Smooth muscle cell (in vitro differentiated cells): ENCODE measurements around the gene LY6G5B. TPM values are rescaled to one million over a fixed set of nuclear protein-coding genes. Genes with fewer than 3 reads are reported as not detected.

ENCODE experiments used
- DNase-seq: peaks from one replicate; lab custom pipeline; 2025; ENCODE audit not compliant: unreplicated experiment; lab: John Stamatoyannopoulos, UW
- H2AFZ ChIP-seq: fragments of 200-600 bp; sonication (generic); 2 replicates; pipeline ENCODE4 v1.6.0; 2016; ENCODE audit warnings: antibody characterized with exemption, low read depth, mild to moderate bottlenecking
- H3F3A ChIP-seq: fragments of 200-600 bp; sonication (generic); 2 replicates; pipeline ENCODE4 v1.6.0; 2017; ENCODE audit warnings: antibody characterized with exemption, low read depth
- H3K27ac ChIP-seq: fragments of 200-600 bp; sonication (generic); 2 replicates; pipeline ENCODE4 v1.5.1; 2016; ENCODE audit warnings: low read depth, mild to moderate bottlenecking
- H3K27me3 ChIP-seq: fragments of 200-600 bp; sonication (generic); 2 replicates; pipeline ENCODE4 v1.6.1; 2016; ENCODE audit warnings: low read depth, mild to moderate bottlenecking
- H3K36me3 ChIP-seq: fragments of 200-600 bp; sonication (generic); 2 replicates; pipeline ENCODE4 v1.5.1; 2016; ENCODE audit warnings: low read depth
- H3K4me1 ChIP-seq: fragments of 200-600 bp; sonication (generic); 2 replicates; pipeline ENCODE4 v1.5.1; 2016; ENCODE audit warnings: low read depth
- H3K4me2 ChIP-seq: fragments of 200-600 bp; sonication (generic); 2 replicates; pipeline ENCODE4 v1.6.0; 2016; ENCODE audit warnings: mild to moderate bottlenecking
- H3K4me3 ChIP-seq: fragments of 200-600 bp; sonication (generic); 2 replicates; pipeline ENCODE4 v1.5.1; 2016; ENCODE audit warnings: mild to moderate bottlenecking
- H3K79me2 ChIP-seq: fragments of 200-600 bp; sonication (generic); 2 replicates; pipeline ENCODE4 v1.6.0; 2016; ENCODE audit warnings: low read depth, mild to moderate bottlenecking
- H3K9ac ChIP-seq: fragments of 200-600 bp; sonication (generic); 2 replicates; pipeline ENCODE4 v1.6.0; 2016; ENCODE audit warnings: low read depth
- H3K9me3 ChIP-seq: fragments of 200-600 bp; sonication (generic); replicated peaks from 2 replicates; pipeline ENCODE4 v1.5.1; 2016; ENCODE audit warnings: low read depth
- H4K20me1 ChIP-seq: fragments of 200-600 bp; sonication (generic); 2 replicates; pipeline ENCODE4 v1.6.0; 2016; ENCODE audit warnings: low read depth
- WGBS: methylation state at CpG from one replicate; pipeline ENCODE4 v1.1.7; 2016; ENCODE audit warnings: low lambda C conversion rate; 5-methylcytosine and 5-hydroxymethylcytosine counted together
- polyA plus RNA-seq: library from polyadenylated mRNA; unstranded; fragments of >200 nt; fragmentation: Nextera tagmentation; extraction: Ambion mirVana; gene quantifications from 2 replicates; pipeline ENCODE4 v1.2.1, GENCODE V29; 2016
- total RNA-seq: library from RNA; depleted of rRNA; stranded (reverse); fragments of >200 nt; gene quantifications from 2 replicates; pipeline ENCODE4 v1.2.3, GENCODE V29; 2014
- TF ChIP-seq, protein P1 (sequence below): fragments of 200-600 bp; sonication (generic); IDR thresholded peaks from 2 replicates; pipeline ENCODE4 v1.5.1; 2017; ENCODE audit warnings: borderline replicate concordance, mild to moderate bottlenecking, antibody characterized with exemption; ENCODE audit not compliant: insufficient read depth, poor library complexity, severe bottlenecking

LY6G5B gene, protein sequence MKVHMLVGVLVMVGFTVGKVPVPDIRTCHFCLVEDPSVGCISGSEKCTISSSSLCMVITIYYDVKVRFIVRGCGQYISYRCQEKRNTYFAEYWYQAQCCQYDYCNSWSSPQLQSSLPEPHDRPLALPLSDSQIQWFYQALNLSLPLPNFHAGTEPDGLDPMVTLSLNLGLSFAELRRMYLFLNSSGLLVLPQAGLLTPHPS
- total RNA-seq = 1.5 and 7.5 TPM in 2 replicates
- 5.6 and 16.2 TPM in 2 replicates for polyA plus RNA-seq

- H3K79me2 ChIP-seq = peaks cover 29% of the 10 kb centered on the region
- H3K4me1 ChIP-seq = peaks cover 8% of the 10 kb centered on the region
- H3K4me3 ChIP-seq = no peak within 1 kb of the TSS
- H3K9me3 ChIP-seq = no peaks in the 10 kb centered on the region
- no peak within 1 kb of the TSS for H3K4me2 ChIP-seq
- no peaks in the 10 kb centered on the region for H3K36me3 ChIP-seq
- H3K27ac ChIP-seq = no peak within 1 kb of the TSS
- no peak within 1 kb of the TSS for H3K9ac ChIP-seq
- H2AFZ ChIP-seq = no peak within 1 kb of the TSS
- 94% methylated on average over 8 of the region's 8 CpGs for WGBS
- H4K20me1 ChIP-seq = peaks cover 3% of the 10 kb centered on the region
- TF ChIP-seq, protein P1, sequence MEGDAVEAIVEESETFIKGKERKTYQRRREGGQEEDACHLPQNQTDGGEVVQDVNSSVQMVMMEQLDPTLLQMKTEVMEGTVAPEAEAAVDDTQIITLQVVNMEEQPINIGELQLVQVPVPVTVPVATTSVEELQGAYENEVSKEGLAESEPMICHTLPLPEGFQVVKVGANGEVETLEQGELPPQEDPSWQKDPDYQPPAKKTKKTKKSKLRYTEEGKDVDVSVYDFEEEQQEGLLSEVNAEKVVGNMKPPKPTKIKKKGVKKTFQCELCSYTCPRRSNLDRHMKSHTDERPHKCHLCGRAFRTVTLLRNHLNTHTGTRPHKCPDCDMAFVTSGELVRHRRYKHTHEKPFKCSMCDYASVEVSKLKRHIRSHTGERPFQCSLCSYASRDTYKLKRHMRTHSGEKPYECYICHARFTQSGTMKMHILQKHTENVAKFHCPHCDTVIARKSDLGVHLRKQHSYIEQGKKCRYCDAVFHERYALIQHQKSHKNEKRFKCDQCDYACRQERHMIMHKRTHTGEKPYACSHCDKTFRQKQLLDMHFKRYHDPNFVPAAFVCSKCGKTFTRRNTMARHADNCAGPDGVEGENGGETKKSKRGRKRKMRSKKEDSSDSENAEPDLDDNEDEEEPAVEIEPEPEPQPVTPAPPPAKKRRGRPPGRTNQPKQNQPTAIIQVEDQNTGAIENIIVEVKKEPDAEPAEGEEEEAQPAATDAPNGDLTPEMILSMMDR = no peak
- no peaks in the 10 kb centered on the region for H3K27me3 ChIP-seq
- H3F3A ChIP-seq = peaks cover under 1% of the 10 kb centered on the region
- no peak for DNase-seq
Observed at GRCh38 chr6:31669676-31670075, at the start of gene LY6G5B. Gene LY6G5B, plus strand, starts transcription at chr6:31669976. Its CDS starts 975 bp downstream, at chr6:31670951.

DNA sequence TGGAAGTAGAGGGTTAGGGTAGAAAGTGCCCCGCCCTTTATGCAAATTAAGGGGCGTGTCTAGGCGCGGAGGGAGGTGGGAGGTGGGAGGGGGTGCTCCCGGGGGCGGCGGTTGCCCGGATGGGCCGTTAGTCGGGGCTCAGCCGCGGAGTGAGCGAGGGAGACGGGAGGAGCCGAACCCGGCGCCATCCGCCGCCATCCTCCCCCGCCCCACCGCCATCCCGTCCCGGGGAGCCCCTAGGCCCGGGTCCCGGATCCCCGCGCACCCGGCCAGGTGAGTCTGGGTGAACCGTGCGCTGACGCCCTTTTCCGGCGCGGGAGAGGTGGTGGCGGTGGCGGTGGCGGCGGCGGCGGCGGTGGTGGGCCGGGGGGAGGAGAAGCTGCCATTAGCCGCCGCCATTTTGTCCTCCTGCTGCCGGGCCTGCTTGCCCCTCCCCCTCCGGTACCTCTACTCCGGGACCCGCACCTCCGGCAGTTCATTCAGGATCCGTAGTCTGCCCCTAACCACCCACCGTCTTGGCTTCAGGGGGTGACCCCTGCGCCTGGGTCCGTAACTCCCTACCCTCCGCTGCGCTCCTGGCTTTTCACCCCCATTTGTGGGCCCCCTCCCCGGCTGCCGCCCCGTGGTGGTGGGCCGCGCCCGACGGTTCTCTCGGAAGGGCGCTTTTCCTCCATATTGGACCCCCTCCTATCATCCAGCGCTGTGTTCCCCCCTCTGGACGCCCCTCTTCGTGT, 49.0 kb upstream of the LY6G5B start, which contains the start of gene PRRC2A:
Gene PRRC2A (plus strand): TSS at position 130 of the 734 bp plus-strand sequence. CDS start 2,075 bp downstream, outside the sequence.
- WGBS = under 1% methylated on average over 29 of the region's 67 CpGs
- TF ChIP-seq, protein P1 = no peak

GRCh38 chr6:31621320-31621939, 48.3 kb upstream of the LY6G5B start:
- peak overlapping the region; percentile 85 for H3K4me3 ChIP-seq
- H3K9me3 ChIP-seq = no peaks in the 10 kb centered on the region
- H3K27ac ChIP-seq = peak overlapping the region; percentile 98
- H3F3A ChIP-seq = peaks cover 11% of the 10 kb centered on the region
- no peaks in the 10 kb centered on the region for H3K27me3 ChIP-seq
- peaks cover 53% of the 10 kb centered on the region for H4K20me1 ChIP-seq
- H3K9ac ChIP-seq = peak overlapping the region; percentile 93
- 2% methylated on average over 15 of the region's 15 CpGs for WGBS
- H3K36me3 ChIP-seq = peaks cover 9% of the 10 kb centered on the region
- peak overlapping the region; percentile 24 for H2AFZ ChIP-seq
- H3K4me1 ChIP-seq = peaks cover 13% of the 10 kb centered on the region
- H3K4me2 ChIP-seq = peak overlapping the region; percentile 97
- TF ChIP-seq, protein P1 = no peak
- DNase-seq = no peak
- H3K79me2 ChIP-seq = peaks cover 56% of the 10 kb centered on the region

More for the DNA sequence above, 49.0 kb upstream of the LY6G5B start, which contains the start of gene PRRC2A:
- Histone ChIP-seq H3K27ac (peak within 1 kb of the TSS; percentile 98), H2AFZ (peak within 1 kb of the TSS; percentile 47), H3K4me3 (peak within 1 kb of the TSS; percentile 85), H3K9ac (peak within 1 kb of the TSS; percentile 93), H3K4me1 (peaks cover 13% of the 10 kb centered on the region), H3K27me3 (no peaks in the 10 kb centered on the region), H3K36me3 (peaks cover 9% of the 10 kb centered on the region), H3K9me3 (no peaks in the 10 kb centered on the region), H3F3A (peaks cover 11% of the 10 kb centered on the region), H3K4me2 (peak within 1 kb of the TSS; percentile 97), H3K79me2 (peaks cover 49% of the 10 kb centered on the region), H4K20me1 (peaks cover 46% of the 10 kb centered on the region)
- DNase-seq = peak; percentile 97
